H9 (cell line): ENCODE data around the gene ITPR1. TPM values are rescaled to one million over a fixed set of nuclear protein-coding genes. Genes with fewer than 3 reads are reported as not detected.

ENCODE experiments used
- DNase-seq: peaks from one replicate; pipeline ENCODE4 v3.0.0-alpha.2; 2017
- H2AFZ ChIP-seq: one replicate; pipeline ENCODE4 v1.6.1; 2013; ENCODE audit warnings: mild to moderate bottlenecking, low read length, control low read depth, moderate library complexity
- H2AK5ac ChIP-seq: 2 replicates; pipeline ENCODE4 v1.6.1; 2013; ENCODE audit warnings: low read length, control low read depth, mixed read lengths; ENCODE audit not compliant: insufficient read length
- H2BK120ac ChIP-seq: one replicate; pipeline ENCODE4 v1.6.1; 2013; ENCODE audit warnings: low read depth, mild to moderate bottlenecking, low read length, control low read depth, inconsistent platforms; ENCODE audit not compliant: poor library complexity, severe bottlenecking
- H2BK12ac ChIP-seq: 2 replicates; pipeline ENCODE4 v1.6.1; 2013; ENCODE audit warnings: low read length, control low read depth, mixed read lengths, low read depth; ENCODE audit not compliant: insufficient read length
- H2BK15ac ChIP-seq: 2 replicates; pipeline ENCODE4 v1.6.1; 2013; ENCODE audit warnings: low read depth, low read length, control low read depth
- H2BK20ac ChIP-seq: one replicate; pipeline ENCODE4 v1.6.1; 2013; ENCODE audit warnings: low read depth, mild to moderate bottlenecking, low read length, control low read depth, inconsistent platforms; ENCODE audit not compliant: poor library complexity, severe bottlenecking
- H2BK5ac ChIP-seq: 2 replicates; pipeline ENCODE4 v1.6.1; 2013; ENCODE audit warnings: low read length, control low read depth, mixed read lengths; ENCODE audit not compliant: insufficient read length
- H3K14ac ChIP-seq: 2 replicates; pipeline ENCODE4 v1.6.1; 2013; ENCODE audit warnings: low read length, control low read depth; ENCODE audit not compliant: insufficient read depth
- H3K18ac ChIP-seq: 2 replicates; pipeline ENCODE4 v1.6.1; 2013; ENCODE audit warnings: low read depth, mild to moderate bottlenecking, mixed read lengths, low read length, control low read depth; ENCODE audit not compliant: insufficient read length
- H3K23ac ChIP-seq: 2 replicates; pipeline ENCODE4 v1.6.1; 2013; ENCODE audit warnings: low read length, control low read depth, mixed read lengths, low read depth; ENCODE audit not compliant: insufficient read length
- H3K23me2 ChIP-seq: 2 replicates; pipeline ENCODE4 v1.6.1; 2013; ENCODE audit warnings: low read depth, mild to moderate bottlenecking, mixed read lengths, low read length, control low read depth; ENCODE audit not compliant: insufficient read length, poor library complexity, severe bottlenecking
- H3K27ac ChIP-seq: 2 replicates; pipeline ENCODE4 v1.5.1; 2013; ENCODE audit warnings: low read length, control low read depth, mixed read lengths, low read depth; ENCODE audit not compliant: insufficient read length
- H3K27me3 ChIP-seq: 2 replicates; pipeline ENCODE4 v1.6.1; 2013; ENCODE audit warnings: low read length, control low read depth, inconsistent platforms; ENCODE audit not compliant: insufficient read depth
- H3K4ac ChIP-seq: 2 replicates; pipeline ENCODE4 v1.6.1; 2013; ENCODE audit warnings: low read depth, mild to moderate bottlenecking, control low read depth, inconsistent platforms, low read length, moderate library complexity
- H3K4me1 ChIP-seq: 2 replicates; pipeline ENCODE4 v1.6.1; 2013; ENCODE audit warnings: low read length, control low read depth, inconsistent platforms; ENCODE audit not compliant: insufficient read depth
- H3K4me2 ChIP-seq: 2 replicates; pipeline ENCODE4 v1.6.1; 2013; ENCODE audit warnings: low read length, control low read depth, mixed read lengths; ENCODE audit not compliant: insufficient read length, insufficient read depth
- H3K56ac ChIP-seq: 2 replicates; pipeline ENCODE4 v1.6.1; 2013; ENCODE audit warnings: low read depth, mild to moderate bottlenecking, mixed read lengths, low read length, control low read depth; ENCODE audit not compliant: insufficient read length
- H3K79me1 ChIP-seq: 2 replicates; pipeline ENCODE4 v1.6.1; 2013; ENCODE audit warnings: low read depth, mild to moderate bottlenecking, moderate library complexity, low read length, control low read depth, inconsistent platforms; ENCODE audit not compliant: insufficient read depth, poor library complexity, severe bottlenecking
- H3K79me2 ChIP-seq: 2 replicates; pipeline ENCODE4 v1.6.1; 2013; ENCODE audit warnings: low read length, control low read depth, inconsistent platforms; ENCODE audit not compliant: insufficient read depth
- H3K9ac ChIP-seq: 2 replicates; pipeline ENCODE4 v1.6.1; 2013; ENCODE audit warnings: low read length, control low read depth, mixed read lengths; ENCODE audit not compliant: insufficient read length; ENCODE audit errors: extremely low read depth
- H3K9me3 ChIP-seq: one replicate; pipeline ENCODE4 v1.6.1; 2013; ENCODE audit warnings: low read depth, low read length, inconsistent platforms; ENCODE audit not compliant: control insufficient read depth
- H3T11ph ChIP-seq: one replicate; pipeline ENCODE4 v1.6.1; 2013; ENCODE audit warnings: mild to moderate bottlenecking, low read length, control low read depth, inconsistent platforms
- H4K20me1 ChIP-seq: one replicate; pipeline ENCODE4 v1.6.1; 2013; ENCODE audit not compliant: control insufficient read depth, insufficient read length, insufficient read depth
- H4K5ac ChIP-seq: 2 replicates; pipeline ENCODE4 v1.6.1; 2013; ENCODE audit warnings: low read depth, mild to moderate bottlenecking, mixed read lengths, low read length, control low read depth; ENCODE audit not compliant: insufficient read length
- H4K8ac ChIP-seq: replicated peaks from 2 replicates; pipeline ENCODE4 v1.6.1; 2013; ENCODE audit warnings: low read length, control low read depth, mixed read lengths, low read depth; ENCODE audit not compliant: insufficient read length
- H4K91ac ChIP-seq: 2 replicates; pipeline ENCODE4 v1.6.1; 2013; ENCODE audit warnings: low read depth, mild to moderate bottlenecking, moderate library complexity, mixed read lengths, low read length, control low read depth; ENCODE audit not compliant: insufficient read length
- H3K27ac Mint-ChIP-seq, 3 experiments: 2 replicates in 2 of 3; 3 replicates in 1 of 3; pipeline ENCODE4 v1.8.0; 2020 to 2021; ENCODE audit warnings: mixed read lengths in 3 of 3, mild to moderate bottlenecking in 1 of 3, moderate library complexity in 1 of 3
- H3K27me3 Mint-ChIP-seq: 2 replicates; pipeline ENCODE4 v1.8.0; 2021; ENCODE audit warnings: low read depth, mild to moderate bottlenecking, moderate library complexity, mixed read lengths
- H3K36me3 Mint-ChIP-seq, 3 experiments: 2 replicates in 2 of 3; 3 replicates in 1 of 3; pipeline ENCODE4 v1.8.0; 2020 to 2021; ENCODE audit warnings: low read depth in 3 of 3, mixed read lengths in 3 of 3; ENCODE audit not compliant: insufficient read depth in 1 of 3
- H3K4me1 Mint-ChIP-seq, 2 experiments: 2 replicates each; pipeline ENCODE4 v1.8.0; 2020; ENCODE audit warnings: mixed read lengths in 2 of 2
- H3K4me3 Mint-ChIP-seq, 2 experiments: 2 replicates in 1 of 2; 3 replicates in 1 of 2; pipeline ENCODE4 v1.8.0; 2020 to 2021; ENCODE audit warnings: mild to moderate bottlenecking in 2 of 2, mixed read lengths in 2 of 2, moderate library complexity in 1 of 2
- H3K9me3 Mint-ChIP-seq, 2 experiments: 2 replicates in 1 of 2; 3 replicates in 1 of 2; pipeline ENCODE4 v1.8.0; 2020; ENCODE audit warnings: mild to moderate bottlenecking in 2 of 2, mixed read lengths in 2 of 2, moderate library complexity in 1 of 2
- WGBS: extraction: QIAGEN DNeasy Blood & Tissue Kit; methylation state at CpG from one replicate; pipeline ENCODE4 v1.1.7; 2013; ENCODE audit warnings: missing lambda C conversion rate, low lambda C conversion rate, mixed read lengths; ENCODE audit not compliant: insufficient read length; ENCODE audit errors: extremely low coverage; 5-methylcytosine and 5-hydroxymethylcytosine counted together
- total RNA-seq: library from RNA; stranded (reverse); gene quantifications from 2 replicates; pipeline ENCODE4 v1.2.1, GENCODE V29; 2021
- TF ChIP-seq, protein P1 (sequence below): fragments of 200-600 bp; sonication (generic); conservative IDR thresholded peaks from 3 replicates; pipeline ENCODE4 v1.8.0; 2021; ENCODE audit warnings: antibody characterized with exemption, mild to moderate bottlenecking

ITPR1 gene
- total RNA-seq, 1 experiment from 2014 or later, result 4.2 TPM

DNA sequence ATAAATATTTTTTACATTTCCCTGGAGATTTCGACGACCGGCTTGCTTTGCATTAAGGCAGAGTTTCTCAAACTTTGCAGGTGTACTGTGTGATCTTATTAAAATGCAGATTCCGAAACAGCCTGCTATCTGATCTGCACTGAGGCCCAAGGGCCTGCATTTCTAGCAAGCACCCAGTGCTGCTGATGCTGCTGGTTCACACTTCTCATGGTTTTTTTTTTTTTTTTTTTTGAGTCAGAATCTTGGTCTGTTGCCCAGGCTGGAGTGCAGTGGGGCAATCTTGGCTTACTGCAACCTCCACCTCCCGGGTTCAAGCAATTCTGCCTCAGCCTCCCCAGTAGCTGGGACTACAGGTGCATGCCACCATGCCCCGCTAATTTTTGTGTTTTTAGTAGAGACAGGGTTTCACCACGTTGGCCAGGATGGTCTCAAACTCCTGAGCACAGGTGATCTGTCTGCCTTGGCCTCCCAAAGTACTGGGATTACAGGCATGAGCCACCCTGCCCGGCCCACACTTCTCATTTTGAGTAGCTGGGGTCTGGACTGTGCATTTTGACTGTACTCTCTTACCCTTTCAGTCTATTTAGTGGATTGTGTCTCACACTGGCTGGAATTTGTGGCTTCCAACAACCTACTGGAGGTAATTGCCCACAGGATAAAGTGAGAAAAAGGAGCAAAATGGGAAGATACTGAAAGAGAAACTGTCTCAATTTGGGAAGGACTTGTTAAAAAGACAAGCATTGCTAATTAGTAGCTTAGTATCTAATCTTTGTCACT, 94.1 kb downstream of the ITPR1 start:
- Histone ChIP-seq H3K79me2 (no peaks in the 10 kb centered on the region), H3K27me3 (no peaks in the 10 kb centered on the region), H2BK5ac (no peak overlapping the region), H3K4ac (no peak overlapping the region), H4K91ac (no peak overlapping the region), H2BK12ac (no peak overlapping the region), H2BK120ac (no peak overlapping the region), H2BK20ac (no peak overlapping the region), H3K9ac (no peak overlapping the region), H2AK5ac (no peak overlapping the region), H3K27ac (no peak overlapping the region), H3K23me2 (no peaks in the 10 kb centered on the region), H2BK15ac (no peak overlapping the region), H3K4me2 (no peak overlapping the region), H4K5ac (no peak overlapping the region), H4K8ac (no peak overlapping the region), H3K56ac (no peak overlapping the region), H3K9me3 (no peaks in the 10 kb centered on the region), H3K79me1 (no peaks in the 10 kb centered on the region), H3K18ac (no peak overlapping the region), H3K4me1 (peaks cover 8% of the 10 kb centered on the region; the same call in 1 of the 2 replicates), H4K20me1 (no peaks in the 10 kb centered on the region), H3K14ac (no peak overlapping the region), H3T11ph (no peak overlapping the region), H3K23ac (no peak overlapping the region), H2AFZ (no peak overlapping the region)
- H3K9me3 Mint-ChIP-seq, result no peaks in the 10 kb centered on the region
- WGBS, result no CpG with 5 or more reads among the region's 8 CpGs
- H3K27me3 Mint-ChIP-seq, result no peaks in the 10 kb centered on the region
- TF ChIP-seq, protein P1, sequence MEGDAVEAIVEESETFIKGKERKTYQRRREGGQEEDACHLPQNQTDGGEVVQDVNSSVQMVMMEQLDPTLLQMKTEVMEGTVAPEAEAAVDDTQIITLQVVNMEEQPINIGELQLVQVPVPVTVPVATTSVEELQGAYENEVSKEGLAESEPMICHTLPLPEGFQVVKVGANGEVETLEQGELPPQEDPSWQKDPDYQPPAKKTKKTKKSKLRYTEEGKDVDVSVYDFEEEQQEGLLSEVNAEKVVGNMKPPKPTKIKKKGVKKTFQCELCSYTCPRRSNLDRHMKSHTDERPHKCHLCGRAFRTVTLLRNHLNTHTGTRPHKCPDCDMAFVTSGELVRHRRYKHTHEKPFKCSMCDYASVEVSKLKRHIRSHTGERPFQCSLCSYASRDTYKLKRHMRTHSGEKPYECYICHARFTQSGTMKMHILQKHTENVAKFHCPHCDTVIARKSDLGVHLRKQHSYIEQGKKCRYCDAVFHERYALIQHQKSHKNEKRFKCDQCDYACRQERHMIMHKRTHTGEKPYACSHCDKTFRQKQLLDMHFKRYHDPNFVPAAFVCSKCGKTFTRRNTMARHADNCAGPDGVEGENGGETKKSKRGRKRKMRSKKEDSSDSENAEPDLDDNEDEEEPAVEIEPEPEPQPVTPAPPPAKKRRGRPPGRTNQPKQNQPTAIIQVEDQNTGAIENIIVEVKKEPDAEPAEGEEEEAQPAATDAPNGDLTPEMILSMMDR, result no peak
- H3K27ac Mint-ChIP-seq, result no peak overlapping the region
- no peak for DNase-seq
- no peak overlapping the region for H3K4me3 Mint-ChIP-seq
- peaks cover 29 to 45% of the 10 kb centered on the region in 2 experiments for H3K4me1 Mint-ChIP-seq
- H3K36me3 Mint-ChIP-seq, result no peaks in the 10 kb centered on the region
